Stimulated activated CD8-positive, alpha-beta memory T cell treated with anti-CD3 and anti-CD28 coated beads, Interleukin-12 subunit alpha, Interleukin-12 subunit beta, amount 100 ng/mL, for 24 hours (primary cell): Measurements from ENCODE around the gene EPB41L3.

Experiments used
- DNase-seq: peaks from one replicate; pipeline ENCODE4 v3.0.0-alpha.2; 2020; ENCODE audit errors: extremely low read depth

Gene EPB41L3

DNA sequence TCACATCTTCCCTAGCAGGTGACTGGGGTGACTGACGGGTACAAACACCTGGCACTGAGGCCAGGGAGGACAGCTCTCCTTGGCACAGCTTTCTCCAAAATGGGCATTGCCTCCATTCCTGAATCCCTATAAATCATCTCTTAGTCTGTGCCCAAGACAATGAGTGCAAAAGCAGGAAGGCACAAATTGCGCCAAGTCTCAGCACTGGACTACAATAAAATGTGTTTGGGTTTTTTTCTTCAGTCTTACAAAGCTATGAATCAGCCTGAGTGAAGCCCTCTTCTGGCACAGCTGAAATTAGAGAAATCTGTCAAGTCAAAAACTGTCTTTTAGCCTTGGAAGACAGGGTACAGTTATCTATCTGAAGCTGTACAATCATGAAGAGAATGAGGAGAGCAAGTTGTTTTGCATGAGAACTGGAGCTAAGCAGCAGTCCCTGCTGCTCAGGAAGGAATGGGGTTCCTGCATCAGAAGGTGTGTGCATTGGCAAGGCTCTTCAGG, 90.8 kb downstream of the EPB41L3 start:
- no peak for DNase-seq

DNA sequence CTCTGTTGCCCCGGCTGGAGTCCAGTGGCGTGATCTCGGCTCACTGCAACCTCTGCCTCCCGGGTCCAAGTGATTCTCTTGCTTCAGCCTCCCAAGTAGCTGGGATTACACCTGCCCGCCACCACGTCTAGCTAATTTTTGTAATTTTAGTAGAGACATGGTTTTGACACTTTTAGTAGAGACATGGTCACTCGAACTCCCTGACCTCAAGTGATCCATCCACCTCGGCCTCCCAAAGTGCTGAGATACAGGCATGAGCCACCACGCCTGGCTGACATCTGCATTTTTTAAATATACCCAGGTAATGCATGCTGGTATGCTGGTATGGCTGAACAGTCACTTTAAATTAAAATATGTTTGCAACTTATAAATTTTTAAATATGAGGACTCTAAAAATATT, 91.9 kb downstream of the EPB41L3 start:
- DNase-seq: no peak

DNA sequence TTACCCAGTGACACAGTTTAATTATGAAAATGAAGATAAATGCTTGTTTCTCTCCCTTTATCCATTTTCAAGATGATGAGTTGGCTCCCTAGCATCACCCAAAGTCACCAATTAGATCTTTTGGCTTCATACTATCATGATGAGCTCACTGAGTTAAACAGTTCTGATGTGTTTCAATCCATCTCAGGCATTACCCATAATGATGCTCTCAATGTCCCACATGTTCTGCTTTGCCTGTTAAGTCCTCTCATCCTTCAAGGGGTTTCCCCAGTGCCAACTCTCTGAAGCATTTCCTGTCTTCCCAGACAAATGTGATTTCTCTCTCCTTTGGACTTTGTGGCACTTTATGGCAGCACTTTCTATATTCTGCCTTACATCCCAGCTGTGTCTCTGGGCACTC, 92.6 kb downstream of the EPB41L3 start:
- DNase-seq: no peak

DNA sequence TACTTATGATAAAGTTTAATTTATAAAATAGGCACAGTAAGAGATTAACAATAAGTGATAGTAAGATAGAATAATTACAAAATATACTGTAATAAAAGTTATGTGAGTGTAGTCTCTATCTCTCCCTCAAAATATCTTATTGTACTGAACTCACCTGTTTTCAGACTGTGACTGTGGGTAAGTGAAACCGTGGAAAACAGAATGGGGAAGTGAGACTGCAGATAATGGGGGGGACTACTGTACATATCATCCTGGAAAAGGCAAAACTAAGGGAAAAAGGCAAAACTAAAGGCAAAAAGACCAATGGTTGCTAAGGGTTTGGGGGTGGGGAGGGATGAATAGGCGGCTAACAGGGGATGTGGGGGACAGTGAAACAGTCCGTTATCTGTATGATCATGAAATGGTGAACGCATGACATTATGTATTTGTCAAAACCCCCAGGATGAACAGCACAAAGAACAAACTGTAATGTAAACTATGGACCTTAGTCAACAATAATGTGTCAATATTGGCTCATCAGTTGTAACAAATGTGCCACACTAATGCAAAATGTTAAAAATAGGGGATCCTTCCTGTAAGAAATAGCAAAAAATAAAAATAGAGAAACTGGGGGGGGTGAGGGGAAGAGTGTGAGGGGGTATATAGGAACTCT, 93.8 kb downstream of the EPB41L3 start:
- no peak for DNase-seq

DNA sequence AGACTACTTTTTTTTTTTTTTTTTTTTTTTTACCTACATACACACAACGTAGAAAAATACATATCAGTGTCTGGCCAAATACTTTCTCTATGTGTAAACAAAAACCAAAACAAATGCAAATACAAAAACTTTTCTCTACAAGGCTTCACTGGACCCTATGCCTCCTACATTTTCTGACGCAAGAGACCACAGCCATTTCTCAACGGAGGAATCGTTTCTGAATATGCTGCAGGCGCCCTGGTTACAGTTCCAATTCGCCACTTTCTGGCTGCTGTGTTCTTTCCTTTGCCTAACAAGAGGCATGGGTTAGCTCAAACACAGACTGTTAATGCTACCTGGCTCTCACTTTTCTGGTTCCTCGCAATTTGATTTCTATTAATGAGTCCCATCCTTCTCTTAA, 96.4 kb downstream of the EPB41L3 start:
- no peak for DNase-seq

DNA sequence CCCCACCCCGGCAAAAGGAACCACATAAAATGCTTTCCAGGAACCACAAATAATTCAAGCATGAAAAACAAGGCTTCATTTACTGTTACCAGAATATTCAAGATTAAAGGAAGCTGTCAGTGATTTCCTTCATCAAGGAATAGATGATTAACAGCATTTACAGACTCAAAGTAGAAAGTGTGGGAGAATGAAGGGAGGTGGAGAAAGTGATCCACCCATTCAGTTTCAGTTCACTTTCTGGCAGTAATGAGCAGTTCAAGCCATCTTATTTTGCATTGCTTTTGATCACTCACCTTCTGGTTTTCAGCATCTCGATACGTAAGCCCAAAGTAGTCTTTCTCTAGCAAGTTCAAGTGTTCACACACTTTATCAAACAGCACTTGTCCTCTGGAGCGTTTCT, 99.0 kb downstream of the EPB41L3 start:
- no peak for DNase-seq

DNA sequence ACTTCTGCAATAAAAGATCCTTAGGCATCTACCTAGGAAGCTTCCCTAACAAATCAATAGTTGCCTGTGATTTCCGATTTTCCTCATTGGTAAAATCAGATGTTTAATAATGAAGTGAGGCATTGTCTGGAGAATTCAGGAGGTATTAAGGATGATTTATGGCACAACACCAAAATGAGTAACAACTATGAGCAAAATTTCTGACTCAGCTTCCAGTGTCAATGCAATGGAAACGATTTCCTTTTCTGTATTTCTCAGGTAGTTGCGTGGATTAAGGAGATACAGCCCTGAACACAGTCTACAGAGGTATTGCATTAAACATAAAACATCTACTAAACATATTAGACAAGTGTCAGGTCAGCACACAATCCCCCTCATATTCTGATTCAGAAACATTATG, 99.5 kb downstream of the EPB41L3 start:
- no peak for DNase-seq

DNA sequence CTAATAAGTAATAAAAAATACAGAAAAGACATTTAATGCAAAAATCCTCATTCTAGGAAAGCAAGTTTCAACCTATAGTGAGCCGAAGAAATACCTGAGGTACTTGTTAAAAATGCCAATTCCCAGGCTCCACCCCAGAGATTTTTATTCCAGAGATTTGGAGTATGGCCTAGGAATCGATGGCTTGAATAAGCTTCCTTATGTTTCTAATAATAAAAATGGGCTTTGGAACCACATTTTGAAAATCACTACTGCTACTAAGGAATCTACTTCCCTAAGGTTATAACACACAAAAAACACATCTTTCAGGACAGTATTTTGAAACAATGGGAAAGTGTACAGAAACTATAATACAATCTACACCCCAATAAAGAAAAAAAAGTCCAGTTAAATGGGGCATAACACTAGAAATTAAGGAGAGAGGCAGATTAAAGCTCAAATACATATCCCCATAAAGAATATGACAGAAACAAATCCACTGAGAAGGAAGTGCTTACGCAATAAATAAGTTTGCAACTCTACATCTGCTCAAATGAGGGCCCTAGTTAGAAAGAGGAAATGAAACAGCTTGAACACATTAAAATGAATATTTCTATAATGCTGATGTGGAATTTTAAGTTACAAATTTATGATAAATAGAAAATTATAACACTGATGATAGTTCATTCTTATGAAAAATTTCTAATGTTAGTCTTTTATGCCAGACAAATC, 103.7 kb downstream of the EPB41L3 start:
- DNase-seq: no peak

DNA sequence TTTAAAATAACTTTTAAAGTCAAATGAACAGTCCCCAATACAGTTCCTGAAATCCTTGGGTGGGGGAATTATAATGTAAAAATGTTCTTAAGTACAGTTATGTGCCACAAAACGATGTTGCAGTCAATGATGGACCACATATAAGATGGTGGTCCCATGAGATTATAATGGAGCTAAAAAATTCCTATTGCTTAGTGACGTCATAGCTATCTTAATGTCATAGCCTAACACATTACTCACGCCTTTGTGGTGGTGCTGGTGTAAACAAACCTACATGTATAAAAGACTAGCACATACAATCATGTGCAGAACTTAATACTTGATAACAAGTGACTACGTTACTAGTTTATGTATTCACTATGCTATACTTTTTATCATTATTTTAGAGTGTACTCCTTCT, 109.4 kb downstream of the EPB41L3 start:
- DNase-seq: no peak

DNA sequence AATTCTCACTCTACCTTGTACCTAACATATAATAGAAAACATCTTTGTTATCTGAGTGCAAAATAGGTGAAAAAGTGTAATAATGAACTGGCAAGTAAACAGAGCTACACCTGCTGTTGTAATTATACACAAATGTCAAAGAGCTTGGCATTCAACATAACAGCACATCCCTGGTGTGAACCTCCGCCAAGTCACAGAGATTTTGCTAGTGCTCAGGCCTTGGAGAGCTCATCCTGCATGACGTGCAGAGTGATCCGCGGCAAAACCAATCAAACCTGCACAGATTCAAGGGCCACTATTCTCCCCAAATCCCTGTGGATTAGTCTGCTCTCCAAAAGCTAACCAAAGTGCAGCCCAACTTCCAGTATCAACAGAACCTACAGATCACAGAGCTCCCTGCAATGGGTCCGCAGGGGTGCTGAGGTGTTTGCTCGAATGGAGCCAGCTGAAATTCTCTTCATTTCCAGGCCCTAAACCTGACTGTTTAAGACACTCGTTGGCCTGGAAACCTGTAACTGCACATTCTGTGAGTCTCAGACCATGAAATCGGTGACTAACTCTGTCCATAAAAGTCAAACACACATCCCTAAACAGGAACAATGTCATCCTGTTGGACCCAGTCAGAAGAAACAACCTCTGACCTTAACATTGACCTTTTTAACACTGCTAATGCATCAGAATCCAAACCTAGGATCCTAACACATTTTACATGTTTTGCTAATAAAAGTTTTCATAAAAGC, 111.8 kb downstream of the EPB41L3 start:
- no peak for DNase-seq

DNA sequence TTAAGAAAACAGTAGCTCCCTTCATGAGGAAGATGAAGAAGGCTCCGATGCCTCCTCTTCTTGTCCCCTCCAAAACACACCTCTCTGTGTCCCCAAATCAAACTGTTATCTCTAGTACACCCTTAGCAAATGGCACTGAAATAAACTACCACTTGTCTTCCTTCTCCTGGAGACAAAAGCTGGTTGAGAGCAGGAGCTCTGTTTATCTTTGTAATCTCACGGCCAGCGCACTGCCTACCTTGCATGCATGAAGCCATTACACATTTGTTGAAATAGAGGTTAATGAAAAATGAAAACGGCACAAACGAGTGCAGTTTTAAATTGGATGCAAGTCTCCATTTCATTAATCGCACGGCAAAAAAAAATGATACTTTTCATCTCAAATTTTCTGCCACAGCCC, 113.7 kb downstream of the EPB41L3 start:
- no peak for DNase-seq

DNA sequence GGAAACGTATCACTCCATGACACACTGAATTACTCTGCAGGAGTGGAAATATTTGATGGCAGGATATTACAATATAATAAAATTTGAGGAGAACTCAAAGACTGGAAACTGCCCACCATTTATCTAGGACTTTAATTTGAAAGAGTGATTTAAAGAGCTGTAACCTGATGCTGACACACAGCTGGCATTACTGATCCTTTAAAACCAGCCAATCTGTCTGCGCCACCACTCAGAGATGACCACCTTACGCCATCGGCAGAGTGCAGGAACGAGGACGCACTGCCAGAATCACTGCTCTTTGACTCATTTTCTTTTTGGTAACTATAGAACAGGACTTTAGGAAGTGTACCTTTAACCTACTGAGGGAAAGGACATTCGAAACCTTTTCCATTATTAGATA, 114.1 kb downstream of the EPB41L3 start:
- DNase-seq: no peak

DNA sequence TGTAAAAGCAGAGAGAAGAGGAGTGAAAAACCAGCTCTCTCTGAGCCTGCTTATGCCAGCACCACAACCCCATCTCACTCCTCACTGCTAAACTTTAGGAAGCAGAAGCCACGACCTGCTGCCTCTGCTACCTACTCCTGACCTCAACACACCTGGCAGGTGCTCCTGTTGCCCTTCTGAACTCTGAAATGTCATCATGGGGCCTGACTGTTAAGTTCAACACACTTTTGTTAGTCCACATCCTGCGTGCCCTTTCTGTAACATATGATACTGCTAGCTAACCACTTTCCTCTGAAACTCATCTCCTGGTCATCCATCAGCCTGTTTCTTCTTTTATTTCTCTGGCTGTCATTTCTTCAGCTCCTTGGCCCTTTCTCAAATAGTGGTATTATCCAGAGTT, 118.1 kb downstream of the EPB41L3 start:
- no peak for DNase-seq

DNA sequence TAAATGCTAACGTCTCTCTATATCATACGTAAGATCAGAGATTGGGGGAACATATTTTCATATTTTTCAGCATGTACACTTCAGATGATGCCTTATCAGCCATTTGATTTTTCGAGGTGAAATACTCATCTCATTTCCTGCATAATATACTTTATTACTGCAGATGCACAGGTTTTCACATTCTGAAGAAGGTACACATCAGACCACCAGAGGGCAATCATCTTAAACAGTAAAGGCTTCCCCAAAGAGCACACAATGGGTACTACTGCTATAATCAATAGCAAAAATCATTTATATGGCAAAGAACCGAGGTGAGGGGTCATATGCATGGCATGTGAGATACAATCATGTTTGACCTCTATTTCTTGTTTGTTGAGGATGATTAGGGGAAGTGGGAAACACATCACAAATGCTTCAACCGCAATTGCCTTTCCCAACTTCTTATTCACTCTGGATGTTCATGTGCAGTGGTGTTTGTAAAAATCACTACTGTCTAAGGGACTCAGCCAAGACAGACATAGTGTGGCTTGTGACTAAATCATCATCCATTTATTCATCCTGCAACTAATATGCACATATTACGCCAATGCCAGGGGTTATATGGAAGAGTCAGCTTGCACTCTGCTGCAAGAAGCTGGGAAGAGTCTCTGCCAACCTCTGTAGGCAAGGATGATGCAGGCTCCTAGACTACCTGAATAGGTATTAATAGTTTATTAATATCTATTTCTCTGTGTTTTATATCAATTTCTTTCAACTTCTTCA, 118.7 kb downstream of the EPB41L3 start:
- DNase-seq: no peak

DNA sequence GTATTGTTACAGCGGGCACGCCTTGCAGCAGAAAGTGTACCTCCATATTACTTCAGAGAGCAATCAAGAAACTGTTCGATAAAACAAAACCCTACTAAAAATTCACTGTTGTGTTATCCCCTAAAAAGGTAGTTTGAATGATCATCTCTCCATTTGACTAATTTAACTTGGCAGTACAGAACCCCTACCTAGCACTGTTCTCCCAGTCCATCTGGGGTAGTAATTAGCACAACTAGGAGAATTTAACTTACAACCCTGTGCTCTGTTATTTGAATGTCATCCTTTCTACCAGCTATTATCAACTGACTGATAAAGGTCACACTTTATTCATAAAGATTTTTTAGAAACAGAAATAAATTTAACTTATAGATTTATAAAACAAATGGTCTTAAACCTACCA, 121.2 kb downstream of the EPB41L3 start:
- no peak for DNase-seq

DNA sequence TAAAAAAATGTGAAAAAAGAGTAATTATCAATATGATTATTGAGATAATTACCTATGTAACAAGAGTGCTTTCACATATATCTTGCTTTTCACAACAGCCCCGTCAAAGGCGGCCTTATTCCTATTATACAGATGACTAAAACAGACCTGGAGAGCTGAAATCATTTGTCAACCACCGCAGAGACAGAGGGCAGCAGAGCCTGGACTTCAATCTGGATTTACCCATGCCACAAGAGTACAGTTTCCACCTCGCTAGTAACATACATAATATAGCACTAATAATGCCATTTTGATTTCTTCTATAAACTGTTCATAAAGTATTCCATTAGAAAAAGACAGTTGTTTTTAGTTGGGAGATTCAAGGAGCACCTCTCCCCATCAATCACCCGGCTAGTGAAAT, 121.8 kb downstream of the EPB41L3 start:
- no peak for DNase-seq

DNA sequence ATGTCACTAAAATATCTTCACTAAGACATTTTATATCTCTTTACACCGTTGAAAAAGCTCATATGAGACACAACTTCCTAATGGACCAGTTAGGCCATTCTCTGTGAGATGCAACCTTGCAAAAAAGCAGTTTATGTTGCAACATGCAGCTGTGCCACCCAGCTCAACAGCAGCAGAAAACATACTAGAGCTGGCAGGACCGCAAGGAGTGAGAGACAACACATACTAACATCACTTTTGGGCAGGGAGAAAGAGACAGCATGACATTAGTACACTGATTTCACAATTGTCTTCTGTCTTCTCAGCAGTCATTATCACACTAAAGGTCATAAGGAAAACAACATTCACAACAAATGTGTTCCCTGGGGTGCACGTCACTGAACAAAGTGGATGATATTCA, 122.9 kb downstream of the EPB41L3 start:
- no peak for DNase-seq

DNA sequence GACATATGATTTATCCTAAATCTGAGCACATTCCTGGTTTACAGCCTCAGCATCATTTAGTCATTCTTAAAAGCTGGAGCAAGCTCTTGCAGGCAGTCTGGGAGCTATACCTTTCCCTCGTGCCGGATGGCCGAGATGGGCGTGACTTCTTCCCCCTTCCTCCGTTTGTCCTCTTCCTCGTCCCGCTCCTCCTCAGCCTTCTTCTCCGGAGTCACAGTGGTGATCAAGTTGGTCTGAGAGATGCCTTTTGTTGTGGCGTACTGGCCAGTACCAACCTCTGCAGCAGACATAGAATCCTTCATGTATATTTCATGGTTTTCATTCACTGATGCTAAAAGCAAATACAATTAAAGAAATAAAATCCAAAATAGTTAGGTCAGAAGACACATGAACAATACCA, 124.2 kb downstream of the EPB41L3 start:
- no peak for DNase-seq

DNA sequence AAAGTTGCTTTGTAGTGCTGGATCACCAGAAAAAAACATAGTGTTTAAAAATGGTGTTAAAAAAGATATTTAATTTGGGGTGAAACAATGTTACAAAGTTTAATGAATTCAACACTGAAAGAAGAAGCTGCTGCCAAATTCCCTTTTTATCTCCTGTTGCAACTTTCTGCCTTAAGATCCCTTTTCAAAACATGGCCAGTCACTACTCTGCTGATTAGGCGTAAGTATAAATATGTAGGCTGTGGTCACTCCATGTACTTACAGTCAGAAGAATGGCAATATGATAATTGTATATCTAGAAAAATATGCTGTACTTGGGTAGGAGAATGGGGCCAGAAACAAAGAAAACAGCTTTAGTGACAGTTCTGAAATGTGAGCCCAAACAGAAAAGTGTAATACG, 124.8 kb downstream of the EPB41L3 start:
- no peak for DNase-seq

DNA sequence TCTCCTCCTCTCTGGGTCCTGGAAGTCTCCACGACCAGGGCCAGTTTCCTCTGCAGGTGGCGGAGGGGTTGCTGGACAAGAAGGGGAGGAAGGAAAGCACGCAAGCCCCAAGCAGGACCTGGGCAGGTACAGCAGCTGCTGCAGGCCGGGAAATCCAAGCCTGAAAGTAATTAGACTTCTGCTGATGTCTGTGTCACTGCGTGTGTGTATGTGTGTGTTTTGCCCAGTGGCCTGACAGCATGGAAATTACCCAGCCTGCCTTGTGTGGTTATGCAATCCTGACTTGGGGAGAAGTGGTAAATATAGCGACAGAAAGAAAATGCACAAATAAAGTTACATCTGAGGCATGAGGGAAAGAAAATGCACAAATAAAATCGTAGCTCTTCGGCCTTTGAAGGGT, 126.5 kb downstream of the EPB41L3 start:
- DNase-seq: no peak

DNA sequence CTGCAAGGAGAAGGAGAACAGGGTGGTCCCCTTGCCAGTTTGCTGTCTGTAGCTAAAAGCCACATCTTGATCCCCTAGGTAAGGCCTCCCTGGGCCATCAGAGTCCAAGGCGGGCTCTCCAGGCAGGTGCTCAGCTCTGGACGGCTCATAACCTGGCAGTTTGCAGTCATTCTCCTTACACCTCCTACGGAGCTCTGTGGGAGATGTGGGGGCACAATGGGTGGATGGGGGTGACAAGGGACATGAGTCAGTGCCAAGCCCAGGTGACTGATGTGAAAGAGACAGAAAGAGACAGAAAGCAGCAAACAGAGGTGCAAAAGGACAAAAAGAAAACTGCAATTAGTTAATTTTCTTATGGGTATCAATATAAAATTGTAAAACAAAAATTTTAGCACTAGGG, 127.7 kb downstream of the EPB41L3 start:
- DNase-seq: no peak

DNA sequence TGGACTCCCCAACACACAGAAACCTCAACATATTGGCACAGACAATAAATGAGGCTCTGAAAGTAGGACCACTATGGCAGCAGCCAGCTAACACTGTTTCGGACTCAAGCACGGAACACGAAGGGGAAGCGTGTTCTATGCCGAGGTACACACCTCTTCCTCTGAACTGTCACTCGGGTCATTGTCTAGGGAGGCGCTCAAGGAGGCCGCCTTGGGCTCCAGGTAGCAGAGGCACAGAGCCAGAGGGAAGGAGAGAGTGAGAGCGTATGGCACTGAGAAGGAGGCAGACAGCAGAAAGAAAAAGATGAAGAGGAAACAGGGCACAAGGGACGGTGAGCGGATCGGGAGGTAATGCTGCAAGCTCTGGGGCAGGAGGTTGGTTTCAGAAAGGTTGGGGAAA, 128.1 kb downstream of the EPB41L3 start:
- no peak for DNase-seq
